B cell (primary cell): Measurements from ENCODE around the gene TSSC4. TPM values are rescaled to one million over a fixed set of nuclear protein-coding genes. Genes with fewer than 3 reads are reported as not detected.

Experiments
- ATAC-seq: fragments of 200-7000 bp; cut with Tn5 transposase; one replicate; pipeline ENCODE4 v1.10.0; 2021; ENCODE audit warnings: low read depth, mild to moderate bottlenecking, moderate number of reproducible peaks, moderate library complexity
- CTCF ChIA-PET: fragments of 350-600 bp; sonication (Branson Sonifier 250); formaldehyde crosslinking; loops from one replicate; lab custom pipeline; 2021; ENCODE audit warnings: antibody characterized with exemption, inconsistent platforms; lab: Charles Lee
- POLR2A ChIA-PET: fragments of 350-600 bp; sonication (Branson Sonifier 250); formaldehyde crosslinking; loops from one replicate; lab custom pipeline; 2021; ENCODE audit warnings: antibody characterized with exemption; lab: Charles Lee
- DNase-seq: peaks from one replicate; pipeline ENCODE4 v3.0.0; 2013
- H2AFZ ChIP-seq: 2 replicates; pipeline ENCODE4 v1.6.1; 2012; ENCODE audit warnings: mild to moderate bottlenecking, low read depth, low read length; ENCODE audit not compliant: insufficient read depth, poor library complexity, severe bottlenecking
- H3K27ac ChIP-seq, 2 donors: 1 replicate in 1 of 2; 2 replicates in 1 of 2; pipeline ENCODE4 v1.5.1; 2012 to 2013; ENCODE audit warnings: low read length in 2 of 2, mild to moderate bottlenecking in 2 of 2, moderate library complexity in 1 of 2
- H3K27me3 ChIP-seq, 4 experiments: fragments of 200-600 bp in 1 of 4; sonication (generic) in 1 of 4; replicated peaks in 1 of 4; 1 replicate in 2 of 4; 2 replicates in 2 of 4; pipeline versions ENCODE4 v1.6.1 to v1.7.0; 2013 to 2016; ENCODE audit warnings: low read length in 3 of 4, mild to moderate bottlenecking in 2 of 4, mixed read lengths in 1 of 4, moderate library complexity in 1 of 4; ENCODE audit not compliant: insufficient read depth in 4 of 4, control insufficient read depth in 3 of 4; ENCODE audit errors: control extremely low read depth in 1 of 4
- H3K36me3 ChIP-seq, 2 experiments: replicated peaks in 1 of 2; 1 replicate in 1 of 2; 2 replicates in 1 of 2; pipeline versions ENCODE4 v1.6.1 to v1.7.1; 2013; ENCODE audit warnings: low read length in 1 of 2; ENCODE audit not compliant: insufficient read depth in 2 of 2, control insufficient read depth in 1 of 2; ENCODE audit errors: control extremely low read depth in 1 of 2, extremely low read depth in 1 of 2
- H3K4me1 ChIP-seq, 2 donors: fragments of 200-600 bp in 1 of 2; sonication (generic) in 1 of 2; 1 replicate in 1 of 2; 2 replicates in 1 of 2; pipeline versions ENCODE4 v1.5.1 to v1.6.1; 2013 to 2017; ENCODE audit warnings: low read length in 2 of 2; ENCODE audit not compliant: control insufficient read depth in 2 of 2, insufficient read depth in 2 of 2
- H3K4me2 ChIP-seq: replicated peaks from 2 replicates; pipeline ENCODE3; 2012; ENCODE audit warnings: mild to moderate bottlenecking, low read depth, low read length; ENCODE audit not compliant: poor library complexity, severe bottlenecking
- H3K4me3 ChIP-seq, 5 experiments: fragments of 200-600 bp in 1 of 5; sonication (generic) in 1 of 5; 1 replicate in 3 of 5; 2 replicates in 2 of 5; pipeline versions ENCODE4 v1.5.1 to v1.7.0; 2011 to 2016; ENCODE audit warnings: low read length in 4 of 5, mild to moderate bottlenecking in 4 of 5, low read depth in 2 of 5, control low read depth in 1 of 5, moderate library complexity in 1 of 5; ENCODE audit not compliant: insufficient read depth in 1 of 5; ENCODE audit errors: control extremely low read depth in 1 of 5, extremely low read depth in 1 of 5
- H3K79me2 ChIP-seq: fragments of 200-600 bp; sonication (generic); one replicate; pipeline ENCODE4 v1.6.0; 2016; ENCODE audit warnings: low read length; ENCODE audit not compliant: control insufficient read depth, insufficient read depth
- H3K9ac ChIP-seq: fragments of 200-600 bp; sonication (generic); 2 replicates; pipeline ENCODE4 v1.6.1; 2017; ENCODE audit warnings: mild to moderate bottlenecking, low read length, moderate library complexity
- H3K9me3 ChIP-seq, 3 donors: one replicate each; pipeline versions ENCODE4 v1.6.1 to v1.7.1; 2013; ENCODE audit warnings: low read length in 2 of 3; ENCODE audit not compliant: control insufficient read depth in 2 of 3, insufficient read depth in 1 of 3; ENCODE audit errors: control extremely low read depth in 1 of 3
- H4K20me1 ChIP-seq: 2 replicates; pipeline ENCODE4 v1.6.0; 2012; ENCODE audit warnings: mild to moderate bottlenecking, low read length; ENCODE audit not compliant: insufficient read depth, control insufficient read depth, poor library complexity, severe bottlenecking
- H3K27ac Mint-ChIP-seq: one replicate; pipeline ENCODE4 v1.8.0; 2021; ENCODE audit warnings: mixed read lengths
- H3K27me3 Mint-ChIP-seq: one replicate; pipeline ENCODE4 v1.8.0; 2021; ENCODE audit warnings: mixed read lengths
- H3K4me1 Mint-ChIP-seq: one replicate; pipeline ENCODE4 v1.8.0; 2021; ENCODE audit warnings: mixed read lengths
- H3K4me3 Mint-ChIP-seq: one replicate; pipeline ENCODE4 v1.8.0; 2021; ENCODE audit warnings: mixed read lengths
- H3K9me3 Mint-ChIP-seq: one replicate; pipeline ENCODE4 v1.8.0; 2022; ENCODE audit warnings: mixed read lengths; ENCODE audit not compliant: insufficient read depth
- EZH2 ChIP-seq: IDR thresholded peaks from 2 replicates; pipeline ENCODE4 v1.6.1; 2012; ENCODE audit warnings: borderline replicate concordance, low read depth, mild to moderate bottlenecking, moderate library complexity, low read length; ENCODE audit not compliant: insufficient read depth, poor library complexity, severe bottlenecking
- WGBS: methylation state at CpG from one replicate; pipeline ENCODE4 v1.1.5; 2013; ENCODE audit warnings: missing lambda C conversion rate; ENCODE audit not compliant: insufficient coverage; 5-methylcytosine and 5-hydroxymethylcytosine counted together
- intact Hi-C: fragments of 100-400 bp; cut with micrococcal nuclease; formaldehyde crosslinking; loops from one replicate; pipeline ENCODE4 v1.10.0; 2022
- polyA minus RNA-seq: library from RNA; depleted of rRNA, polyadenylated mRNA; stranded (reverse); fragments of >200 nt; gene quantifications from 2 replicates; pipeline ENCODE4 v1.2.3, GENCODE V29; 2012
- polyA plus RNA-seq: library from polyadenylated mRNA; depleted of rRNA; stranded (reverse); fragments of >200 nt; gene quantifications from 2 replicates; pipeline ENCODE4 v1.2.3, GENCODE V29; 2012
- total RNA-seq, 2 donors: library from RNA; stranded (reverse); fragments of 120-200 nt in 1 of 2; gene quantifications; 1 replicate in 1 of 2; 2 replicates in 1 of 2; pipeline versions ENCODE4 v1.2.3 to v1.2.4, GENCODE V29; 2013 to 2022
- TF ChIP-seq, protein P1 (sequence below): fragments of 200-600 bp; IDR thresholded peaks from one replicate; pipeline ENCODE4 v1.8.0; 2022; ENCODE audit warnings: antibody characterized with exemption, mild to moderate bottlenecking

Gene TSSC4
- total RNA-seq (57.5 and 59.5 TPM in 2 replicates), polyA plus RNA-seq (49.4 and 50.5 TPM in 2 replicates), polyA minus RNA-seq (65.8 and 70.8 TPM in 2 replicates)
- 50.2 TPM for total RNA-seq (2013)

DNA sequence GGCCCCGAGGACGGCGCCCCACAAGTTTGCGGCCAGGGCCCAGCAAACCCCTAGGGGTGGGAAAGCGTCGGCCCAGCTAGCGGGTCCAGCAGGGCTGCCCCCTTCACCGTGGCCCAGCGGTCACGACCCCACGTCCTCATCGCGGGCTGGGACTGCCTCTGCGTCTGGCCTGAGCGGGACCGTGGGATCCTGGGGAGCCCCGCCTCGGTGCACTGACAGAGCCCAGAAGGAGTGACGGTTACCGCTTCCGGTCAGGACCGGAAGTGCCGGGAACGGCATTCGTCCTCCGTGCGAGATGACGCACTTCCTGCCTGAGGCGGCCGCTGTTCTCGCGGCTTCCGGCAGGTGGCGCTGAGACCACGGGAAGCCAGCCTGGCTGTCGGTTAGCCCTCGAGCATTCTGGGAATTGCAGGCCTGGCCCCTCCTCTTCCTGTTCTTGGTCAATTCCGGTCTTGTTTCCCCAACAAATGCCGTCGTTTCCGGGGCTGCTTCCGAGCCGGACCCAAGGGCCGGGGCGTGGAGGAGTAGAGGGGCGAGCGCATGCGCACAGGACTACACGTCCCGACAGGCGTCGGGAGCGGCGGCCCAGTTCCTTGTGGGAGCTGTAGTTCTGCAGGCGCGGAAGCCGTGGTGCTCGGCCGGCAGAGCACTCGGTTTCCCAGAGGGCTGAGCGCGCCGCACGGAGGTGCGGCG is at the start of gene TSSC4:
TSSC4 (plus strand) TSS at position 682 of the 693 bp plus-strand sequence. CDS start 1,884 bp downstream, outside the sequence.
- WGBS, result under 1% methylated on average over 66 of the region's 66 CpGs
- peak within 1 kb of the TSS; percentile 90 for H3K4me3 Mint-ChIP-seq
- H3K4me1 Mint-ChIP-seq, result peaks cover 25% of the 10 kb centered on the region
- peaks cover 44% of the 10 kb centered on the region for H4K20me1 ChIP-seq
- CTCF ChIA-PET, result interaction anchor here (0.6 to 8.4 kb wide), 17 partner anchors 9 to 979 kb away, joined by 3 to 78 read pairs (median 4); partner anchors contain the start of gene ZNF195
- TF ChIP-seq, protein P1, sequence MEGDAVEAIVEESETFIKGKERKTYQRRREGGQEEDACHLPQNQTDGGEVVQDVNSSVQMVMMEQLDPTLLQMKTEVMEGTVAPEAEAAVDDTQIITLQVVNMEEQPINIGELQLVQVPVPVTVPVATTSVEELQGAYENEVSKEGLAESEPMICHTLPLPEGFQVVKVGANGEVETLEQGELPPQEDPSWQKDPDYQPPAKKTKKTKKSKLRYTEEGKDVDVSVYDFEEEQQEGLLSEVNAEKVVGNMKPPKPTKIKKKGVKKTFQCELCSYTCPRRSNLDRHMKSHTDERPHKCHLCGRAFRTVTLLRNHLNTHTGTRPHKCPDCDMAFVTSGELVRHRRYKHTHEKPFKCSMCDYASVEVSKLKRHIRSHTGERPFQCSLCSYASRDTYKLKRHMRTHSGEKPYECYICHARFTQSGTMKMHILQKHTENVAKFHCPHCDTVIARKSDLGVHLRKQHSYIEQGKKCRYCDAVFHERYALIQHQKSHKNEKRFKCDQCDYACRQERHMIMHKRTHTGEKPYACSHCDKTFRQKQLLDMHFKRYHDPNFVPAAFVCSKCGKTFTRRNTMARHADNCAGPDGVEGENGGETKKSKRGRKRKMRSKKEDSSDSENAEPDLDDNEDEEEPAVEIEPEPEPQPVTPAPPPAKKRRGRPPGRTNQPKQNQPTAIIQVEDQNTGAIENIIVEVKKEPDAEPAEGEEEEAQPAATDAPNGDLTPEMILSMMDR, result peak; percentile 94
- no peak for TF ChIP-seq EZH2
- peaks cover 0 to 54% of the 10 kb centered on the region in 2 experiments for H3K36me3 ChIP-seq
- no peaks in the 10 kb centered on the region for H3K9me3 Mint-ChIP-seq
- H3K9me3 ChIP-seq, result no peaks in the 10 kb centered on the region
- no peaks in the 10 kb centered on the region for H3K27me3 Mint-ChIP-seq
- intact Hi-C loops, result loop anchor here (1.0 to 5.0 kb wide), 8 partner anchors 16 to 1703 kb away; partner anchors contain the start of genes CD81, DEAF1, LSP1 and NAP1L4
- peak within 1 kb of the TSS; percentile 92 for H2AFZ ChIP-seq
- POLR2A ChIA-PET, result interaction anchor here (0.6 to 3.4 kb wide), 14 partner anchors 14 to 1966 kb away, joined by 3 to 42 read pairs (median 6); partner anchors contain the start of genes C11orf21, CD81, KCNQ1 and TRPM5
- ATAC-seq, result peak; percentile 81
- peak within 1 kb of the TSS; percentile 85 for H3K4me2 ChIP-seq
- H3K4me1 ChIP-seq, result peaks cover 26 to 40% of the 10 kb centered on the region in 2 donors
- H3K27ac Mint-ChIP-seq, result peak within 1 kb of the TSS; percentile 98
- peaks cover 43% of the 10 kb centered on the region for H3K79me2 ChIP-seq
- H3K4me3 ChIP-seq, result peak within 1 kb of the TSS; percentile 87 to 100 (median 95)
- peak within 1 kb of the TSS; percentile 99 for H3K9ac ChIP-seq
- H3K27me3 ChIP-seq, result no peaks in the 10 kb centered on the region
- DNase-seq, result peak; percentile 100
- peak within 1 kb of the TSS; percentile 91 to 93 for H3K27ac ChIP-seq

DNA sequence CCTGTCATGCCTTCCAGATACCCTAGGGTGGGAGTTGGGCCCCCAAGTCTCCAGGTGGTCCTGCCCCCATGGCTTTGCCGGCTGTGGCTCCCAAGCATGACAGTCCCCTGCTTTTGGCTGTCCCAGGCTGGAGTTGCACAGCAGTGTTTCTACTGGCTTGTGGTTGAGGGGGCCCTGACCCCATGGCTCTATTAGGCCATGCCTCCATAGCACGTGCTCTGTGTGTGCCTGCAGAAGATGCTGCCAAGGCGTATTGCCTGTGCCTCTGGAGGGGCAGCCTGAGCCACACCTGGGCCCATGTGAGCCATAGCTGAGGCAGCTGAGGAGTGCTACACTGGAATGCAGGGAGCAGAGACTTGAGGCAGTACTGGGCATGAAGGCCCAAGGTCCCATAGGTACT is 48.8 kb upstream of the TSSC4 start:
- DNase-seq (no peak), ATAC-seq (no peak)
- H3K9ac ChIP-seq, result no peak overlapping the region
- no peaks in the 10 kb centered on the region for H3K27me3 Mint-ChIP-seq
- H3K27me3 ChIP-seq, result no peaks in the 10 kb centered on the region
- H3K4me2 ChIP-seq, result no peak overlapping the region
- intact Hi-C loops, result no loop called here
- no peak overlapping the region for H3K4me3 Mint-ChIP-seq
- H3K36me3 ChIP-seq, result no peaks in the 10 kb centered on the region
- no peaks in the 10 kb centered on the region for H3K79me2 ChIP-seq
- peaks cover 0 to 10% (median 9%) of the 10 kb centered on the region in 3 donors for H3K9me3 ChIP-seq
- H3K4me3 ChIP-seq, result no peak overlapping the region
- no peak for TF ChIP-seq EZH2
- WGBS, result 84% methylated on average over 3 of the region's 3 CpGs
- no peaks in the 10 kb centered on the region for H3K4me1 ChIP-seq
- CTCF ChIA-PET, result no interaction called here
- H2AFZ ChIP-seq, result no peak overlapping the region
- no peaks in the 10 kb centered on the region for H3K4me1 Mint-ChIP-seq
- H3K9me3 Mint-ChIP-seq, result peaks cover 5% of the 10 kb centered on the region
- no peaks in the 10 kb centered on the region for H4K20me1 ChIP-seq
- H3K27ac Mint-ChIP-seq, result no peak overlapping the region
- H3K27ac ChIP-seq, result no peak overlapping the region
- POLR2A ChIA-PET, result no interaction called here
